ENCODE data around the gene TULP3. TPM values are rescaled to one million over a fixed set of nuclear protein-coding genes. Genes with fewer than 3 reads are reported as not detected.

Gene TULP3
- total RNA-seq (2022; extraction: Qiagen RNA extraction) = 16.9 to 23.1 TPM (median 21.2 TPM) in 5 replicates

GRCh38 chr12:2890388-2891239, at the start of gene TULP3:
Gene TULP3 (plus strand): TSS chr12:2890891. CDS start chr12:2890948, 57 bp downstream.

DNA sequence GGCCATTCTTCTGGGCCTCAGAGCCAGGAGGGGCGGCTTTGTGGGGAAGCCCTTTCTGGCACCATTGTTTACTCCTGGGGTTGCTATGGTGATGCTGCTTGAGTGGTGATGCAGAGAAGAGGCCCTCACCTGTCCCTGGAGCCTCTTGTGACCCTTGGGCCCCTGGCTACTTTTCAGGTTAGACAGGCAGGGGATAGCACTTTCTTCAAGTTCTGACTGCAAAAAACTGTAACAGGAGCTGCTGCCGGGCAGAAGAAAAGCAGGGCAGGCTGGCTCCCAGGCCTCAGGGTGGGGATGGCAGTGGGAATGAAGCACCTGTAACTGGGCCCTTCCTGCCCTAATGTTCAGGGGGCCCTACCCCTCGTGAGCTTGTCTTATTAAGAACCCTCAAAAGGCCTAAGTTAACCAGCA, 33.7 kb upstream of the TULP3 start, which contains the start of gene TEX52:
TEX52 (minus strand) TSS at position 19 of the 411 bp plus-strand sequence; CDS start at position 6, 13 bp downstream.

GRCh38 chr12:2877047-2877952, 13.4 kb upstream of the TULP3 start, which contains the start of the genes FOXM1 and RHNO1:
Gene FOXM1 (minus strand): TSS chr12:2877174. CDS start chr12:2874478, 2,696 bp downstream.
Gene RHNO1 (plus strand): TSS chr12:2877223. CDS start chr12:2885367, 8,144 bp downstream.

DNA sequence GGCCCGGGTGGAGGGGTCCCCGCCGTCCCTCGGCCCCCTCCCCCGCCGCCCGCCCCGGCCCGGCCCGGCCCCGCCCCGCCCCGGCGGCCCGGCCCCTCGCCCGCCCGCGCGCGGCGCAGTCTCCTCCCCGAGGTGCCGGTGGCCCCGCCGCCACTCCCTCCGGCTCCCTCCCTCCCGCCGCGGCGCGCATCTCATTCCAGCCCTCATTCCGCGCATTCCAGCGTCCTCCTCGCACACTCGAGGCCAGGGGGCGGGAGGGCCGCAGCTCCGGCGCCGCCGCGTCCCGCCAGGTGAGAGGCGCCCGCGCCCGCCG, 68.5 kb downstream of the TULP3 start, which contains the start of gene TEAD4:
TEAD4 (plus strand) TSS at position 206 of the 313 bp plus-strand sequence.

Other genes with a start within 250 kb of the TULP3 start
- gene FKBP4, start 95.9 kb upstream of the TULP3 start, total RNA-seq (2022; extraction: Qiagen RNA extraction) = 111 to 115 TPM (median 113 TPM) in 5 replicates
- gene ITFG2, start 78.2 kb upstream of the TULP3 start, total RNA-seq (2022; extraction: Qiagen RNA extraction) = 13.3 to 19.6 TPM (median 17.1 TPM) in 5 replicates
- gene NRIP2, start 55.9 kb upstream of the TULP3 start, total RNA-seq (2022; extraction: Qiagen RNA extraction) = not detected in 5 replicates
- not detected in 5 replicates for gene TEX52, start 33.9 kb upstream of the TULP3 start, total RNA-seq (2022; extraction: Qiagen RNA extraction)
- 86.3 to 96.8 TPM (median 90.3 TPM) in 5 replicates for gene FOXM1, start 13.7 kb upstream of the TULP3 start, total RNA-seq (2022; extraction: Qiagen RNA extraction)
- 42.2 to 51.4 TPM (median 45.9 TPM) in 5 replicates for gene RHNO1, start 13.7 kb upstream of the TULP3 start, total RNA-seq (2022; extraction: Qiagen RNA extraction)
- 34.2 to 49.6 TPM (median 45.4 TPM) in 5 replicates for gene TEAD4, start 68.5 kb downstream of the TULP3 start, total RNA-seq (2022; extraction: Qiagen RNA extraction)
- gene TSPAN9, start 186.5 kb downstream of the TULP3 start, total RNA-seq (2022; extraction: Qiagen RNA extraction) = 24.5 to 35.3 TPM (median 28.2 TPM) in 5 replicates

Measured in A549 treated with CORT108297 at 1 μM for 4 hours (cell line).